CD8-positive, alpha-beta memory T cell (primary cell): ENCODE measurements around the gene TMEM203. TPM values are rescaled to one million over a fixed set of nuclear protein-coding genes. Genes with fewer than 3 reads are reported as not detected.

Experiments used
- CTCF ChIA-PET: fragments of 350-600 bp; sonication (Branson Sonifier 250); formaldehyde crosslinking; loops from one replicate; lab custom pipeline; 2021; ENCODE audit warnings: antibody characterized with exemption; lab: Charles Lee
- POLR2A ChIA-PET: fragments of 350-600 bp; sonication (Branson Sonifier 250); formaldehyde crosslinking; loops from one replicate; lab custom pipeline; 2021; ENCODE audit warnings: antibody characterized with exemption; lab: Charles Lee
- DNase-seq, 5 donors: peaks; one replicate each; pipeline versions ENCODE4 v3.0.0 to v3.0.0-alpha.2; 2020 to 2022; ENCODE audit warnings: mixed read lengths in 1 of 5
- H3K27ac ChIP-seq: one replicate; pipeline ENCODE4 v1.7.0; 2013; ENCODE audit warnings: low read depth, mild to moderate bottlenecking, low read length, moderate library complexity
- H3K27me3 ChIP-seq: 2 replicates; pipeline ENCODE4 v1.7.0; 2013; ENCODE audit warnings: low read length, mild to moderate bottlenecking; ENCODE audit not compliant: insufficient read depth, poor library complexity, severe bottlenecking
- H3K36me3 ChIP-seq: 2 replicates; pipeline ENCODE4 v1.7.0; 2013; ENCODE audit warnings: mild to moderate bottlenecking, low read length, moderate library complexity; ENCODE audit not compliant: insufficient read depth
- H3K4me1 ChIP-seq: 2 replicates; pipeline ENCODE4 v1.7.0; 2013; ENCODE audit warnings: mild to moderate bottlenecking, low read length, moderate library complexity; ENCODE audit not compliant: insufficient read depth
- H3K4me3 ChIP-seq: 2 replicates; pipeline ENCODE4 v1.7.0; 2013; ENCODE audit warnings: mild to moderate bottlenecking, low read length
- H3K9me3 ChIP-seq: 2 replicates; pipeline ENCODE4 v1.7.0; 2013; ENCODE audit warnings: mild to moderate bottlenecking, low read length
- H3K27ac Mint-ChIP-seq, 8 donors: one replicate each; pipeline ENCODE4 v1.8.0; 2020 to 2021; ENCODE audit warnings: mixed read lengths in 8 of 8, mild to moderate bottlenecking in 6 of 8, inconsistent platforms in 3 of 8, moderate library complexity in 3 of 8
- H3K27me3 Mint-ChIP-seq, 2 donors: one replicate each; pipeline ENCODE4 v1.8.0; 2020 to 2021; ENCODE audit warnings: mixed read lengths in 2 of 2, mild to moderate bottlenecking in 1 of 2, moderate library complexity in 1 of 2
- H3K36me3 Mint-ChIP-seq, 3 donors: one replicate each; pipeline ENCODE4 v1.8.0; 2020 to 2021; ENCODE audit warnings: mixed read lengths in 3 of 3, inconsistent platforms in 1 of 3, mild to moderate bottlenecking in 1 of 3
- H3K4me1 Mint-ChIP-seq, 3 donors: one replicate each; pipeline ENCODE4 v1.8.0; 2020 to 2021; ENCODE audit warnings: mixed read lengths in 3 of 3, inconsistent platforms in 1 of 3, mild to moderate bottlenecking in 1 of 3
- H3K4me3 Mint-ChIP-seq, 7 donors: one replicate each; pipeline ENCODE4 v1.8.0; 2020 to 2021; ENCODE audit warnings: mixed read lengths in 7 of 7, mild to moderate bottlenecking in 6 of 7, moderate library complexity in 4 of 7, inconsistent platforms in 2 of 7
- H3K9me3 Mint-ChIP-seq, 5 donors: one replicate each; pipeline ENCODE4 v1.8.0; 2020 to 2022; ENCODE audit warnings: mixed read lengths in 5 of 5, mild to moderate bottlenecking in 3 of 5, moderate library complexity in 2 of 5, inconsistent platforms in 1 of 5
- polyA plus RNA-seq: library from polyadenylated mRNA; unstranded; fragments of 300-500 nt; fragmentation: Illumina TruSeq; gene quantifications from one replicate; pipeline ENCODE4 v1.2.3, GENCODE V29; 2021
- total RNA-seq, 2 experiments: library from RNA; stranded (reverse); gene quantifications; one replicate each; pipeline ENCODE4 v1.2.3, GENCODE V29; 2021

TMEM203 gene
- total and polyA plus RNA-seq, 3 experiments from 2014 or later, result 51.5 to 134 (median 53.9) TPM

DNA sequence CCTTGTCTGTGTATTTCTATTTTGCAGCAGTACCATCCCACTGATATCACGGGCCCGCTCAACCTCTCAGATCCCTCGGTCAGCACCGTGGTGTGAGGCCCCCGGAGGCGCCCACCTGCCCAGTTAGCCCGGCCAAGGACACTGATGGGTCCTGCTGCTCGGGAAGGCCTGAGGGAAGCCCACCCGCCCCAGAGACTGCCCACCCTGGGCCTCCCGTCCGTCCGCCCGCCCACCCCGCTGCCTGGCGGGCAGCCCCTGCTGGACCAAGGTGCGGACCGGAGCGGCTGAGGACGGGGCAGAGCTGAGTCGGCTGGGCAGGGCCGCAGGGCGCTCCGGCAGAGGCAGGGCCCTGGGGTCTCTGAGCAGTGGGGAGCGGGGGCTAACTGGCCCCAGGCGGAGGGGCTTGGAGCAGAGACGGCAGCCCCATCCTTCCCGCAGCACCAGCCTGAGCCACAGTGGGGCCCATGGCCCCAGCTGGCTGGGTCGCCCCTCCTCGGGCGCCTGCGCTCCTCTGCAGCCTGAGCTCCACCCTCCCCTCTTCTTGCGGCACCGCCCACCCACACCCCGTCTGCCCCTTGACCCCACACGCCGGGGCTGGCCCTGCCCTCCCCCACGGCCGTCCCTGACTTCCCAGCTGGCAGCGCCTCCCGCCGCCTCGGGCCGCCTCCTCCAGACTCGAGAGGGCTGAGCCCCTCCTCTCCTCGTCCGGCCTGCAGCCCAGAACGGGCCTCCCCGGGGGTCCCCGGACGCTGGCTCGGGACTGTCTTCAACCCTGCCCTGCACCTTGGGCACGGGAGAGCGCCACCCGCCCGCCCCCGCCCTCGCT lies 37.5 kb downstream of the TMEM203 start:
- DNase-seq, result no peak
- POLR2A ChIA-PET, result interaction anchor here (0.6 kb wide), 1 partner anchor 113 kb away, joined by 3 read pairs; no protein-coding TSS in a partner anchor
- peaks cover 15 to 28% of the 10 kb centered on the region in 2 donors for H3K27me3 Mint-ChIP-seq
- Histone ChIP-seq H3K9me3 (no peaks in the 10 kb centered on the region), H3K4me1 (no peaks in the 10 kb centered on the region), H3K27ac (no peak overlapping the region), H3K36me3 (no peaks in the 10 kb centered on the region), H3K4me3 (no peak overlapping the region), H3K27me3 (peaks cover 32% of the 10 kb centered on the region)
- CTCF ChIA-PET, result interaction anchor here (1.1 kb wide), 1 partner anchor 27 kb away, joined by 3 read pairs; no protein-coding TSS in a partner anchor
- no peak overlapping the region for H3K27ac Mint-ChIP-seq
- peaks cover 0 to 10% (median 0%) of the 10 kb centered on the region in 3 donors for H3K4me1 Mint-ChIP-seq
- H3K36me3 Mint-ChIP-seq, result no peaks in the 10 kb centered on the region
- peak overlapping the region in 1 of 7 donors; percentile 29 for H3K4me3 Mint-ChIP-seq
- H3K9me3 Mint-ChIP-seq, result peaks cover 0 to 1% (median 0%) of the 10 kb centered on the region in 5 donors

DNA sequence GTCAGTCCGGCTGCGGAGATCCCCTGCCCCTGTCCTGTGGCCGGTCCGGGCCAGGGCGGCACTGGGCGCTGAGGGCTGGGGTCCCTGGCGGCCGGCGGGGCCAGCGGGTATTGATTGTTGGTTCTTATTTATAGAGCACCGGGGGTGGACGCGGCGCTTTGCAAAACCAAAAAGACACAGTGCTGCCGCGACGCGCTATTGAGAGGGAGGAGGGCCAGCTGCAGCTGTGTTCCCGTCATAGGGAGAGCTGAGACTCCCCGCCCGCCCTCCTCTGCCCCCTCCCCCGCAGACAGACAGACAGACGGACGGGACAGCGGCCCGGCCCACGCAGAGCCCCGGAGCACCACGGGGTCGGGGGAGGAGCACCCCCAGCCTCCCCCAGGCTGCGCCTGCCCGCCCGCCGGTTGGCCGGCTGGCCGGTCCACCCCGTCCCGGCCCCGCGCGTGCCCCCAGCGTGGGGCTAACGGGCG lies 38.1 kb downstream of the TMEM203 start:
- Histone ChIP-seq H3K27ac (no peak overlapping the region), H3K9me3 (no peaks in the 10 kb centered on the region), H3K36me3 (no peaks in the 10 kb centered on the region), H3K4me1 (no peaks in the 10 kb centered on the region), H3K27me3 (peaks cover 32% of the 10 kb centered on the region), H3K4me3 (no peak overlapping the region)
- ChIA-PET CTCF (interaction anchor here (1.1 kb wide), 1 partner anchor 27 kb away, joined by 3 read pairs; no protein-coding TSS in a partner anchor), POLR2A (no interaction called here)
- H3K4me1 Mint-ChIP-seq, result peaks cover 0 to 10% (median 0%) of the 10 kb centered on the region in 3 donors
- H3K4me3 Mint-ChIP-seq, result no peak overlapping the region
- DNase-seq, result no peak
- H3K36me3 Mint-ChIP-seq, result no peaks in the 10 kb centered on the region
- H3K27me3 Mint-ChIP-seq, result peaks cover 17 to 28% of the 10 kb centered on the region in 2 donors
- H3K27ac Mint-ChIP-seq, result no peak overlapping the region
- H3K9me3 Mint-ChIP-seq, result peaks cover 0 to 1% (median 0%) of the 10 kb centered on the region in 5 donors

DNA sequence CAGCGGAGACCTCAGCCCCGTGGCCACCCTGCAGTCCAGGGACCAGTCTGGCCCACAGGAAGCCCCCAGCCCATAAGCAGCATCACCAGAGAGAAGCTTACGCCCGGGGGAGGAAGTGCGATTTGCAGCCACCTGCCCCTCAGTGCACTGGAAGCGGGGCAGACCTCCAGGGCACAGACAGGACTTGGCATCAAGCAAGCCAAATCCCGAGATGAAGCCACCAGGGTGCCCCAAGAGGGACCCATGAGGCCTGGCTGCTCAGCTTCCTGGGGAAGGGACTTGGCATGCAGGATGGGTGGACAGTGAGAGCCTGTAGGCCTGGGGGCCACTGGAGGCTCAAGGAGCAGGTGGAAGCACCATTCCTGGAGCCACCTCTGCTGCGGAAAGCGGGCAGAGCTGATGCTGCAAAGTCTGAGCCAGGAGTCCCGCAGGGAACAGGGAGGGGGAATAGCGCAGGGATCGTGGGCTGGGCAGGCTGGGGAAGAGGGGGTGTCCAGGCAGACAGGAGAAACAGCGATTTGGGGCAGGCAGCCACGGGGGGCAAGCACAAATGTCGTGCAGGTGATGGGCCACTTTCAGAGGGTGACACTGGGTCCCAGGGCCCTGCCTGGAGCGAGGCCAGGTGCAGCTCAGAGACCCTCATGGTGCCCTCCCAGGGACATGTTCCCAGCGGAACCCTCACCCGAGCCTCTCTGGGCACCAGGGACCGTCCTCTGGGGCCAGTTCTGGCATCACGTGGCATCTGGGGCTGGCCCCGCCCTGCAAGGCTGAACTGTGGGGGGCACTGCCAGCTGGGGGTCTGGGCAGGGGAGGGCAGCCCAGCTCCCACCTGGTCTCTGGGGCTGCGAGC lies 38.8 kb downstream of the TMEM203 start:
- POLR2A ChIA-PET, result no interaction called here
- no peak for DNase-seq
- CTCF ChIA-PET, result interaction anchor here (0.7 kb wide), 1 partner anchor 70 kb away, joined by 4 read pairs; no protein-coding TSS in a partner anchor
- peaks cover 19 to 28% of the 10 kb centered on the region in 2 donors for H3K27me3 Mint-ChIP-seq
- no peak overlapping the region for H3K4me3 ChIP-seq
- no peaks in the 10 kb centered on the region for H3K9me3 ChIP-seq
- no peak overlapping the region for H3K27ac ChIP-seq
- no peaks in the 10 kb centered on the region for H3K36me3 Mint-ChIP-seq
- no peak overlapping the region for H3K27ac Mint-ChIP-seq
- peaks cover 0 to 10% (median 0%) of the 10 kb centered on the region in 3 donors for H3K4me1 Mint-ChIP-seq
- H3K9me3 Mint-ChIP-seq, result peaks cover 0 to 1% (median 0%) of the 10 kb centered on the region in 5 donors
- H3K4me1 ChIP-seq, result no peaks in the 10 kb centered on the region
- H3K36me3 ChIP-seq, result no peaks in the 10 kb centered on the region
- H3K27me3 ChIP-seq, result peaks cover 32% of the 10 kb centered on the region
- peak overlapping the region in 2 of 7 donors; percentile 12 to 43 for H3K4me3 Mint-ChIP-seq

- Mint-ChIP-seq H3K9me3 (peaks cover 0 to 1% (median 0%) of the 10 kb centered on the region in 5 donors), H3K27ac (no peak overlapping the region), H3K36me3 (no peaks in the 10 kb centered on the region), H3K27me3 (peaks cover 22 to 26% of the 10 kb centered on the region in 2 donors), H3K4me3 (no peak overlapping the region), H3K4me1 (peaks cover 0 to 10% (median 0%) of the 10 kb centered on the region in 3 donors)
- Histone ChIP-seq H3K27ac (no peak overlapping the region), H3K27me3 (peaks cover 28% of the 10 kb centered on the region), H3K9me3 (no peaks in the 10 kb centered on the region), H3K4me3 (no peak overlapping the region), H3K4me1 (no peaks in the 10 kb centered on the region), H3K36me3 (no peaks in the 10 kb centered on the region)
- ChIA-PET CTCF (no interaction called here), POLR2A (no interaction called here)
- DNase-seq, result no peak
Measured at GRCh38 chr9:137165250-137165836, 40.1 kb downstream of the TMEM203 start.

GRCh38 chr9:137164370-137165249 lies 40.8 kb downstream of the TMEM203 start:
- H3K9me3 ChIP-seq, result no peaks in the 10 kb centered on the region
- Mint-ChIP-seq H3K27me3 (peaks cover 24 to 29% of the 10 kb centered on the region in 2 donors), H3K9me3 (peaks cover 0 to 1% (median 0%) of the 10 kb centered on the region in 5 donors), H3K4me3 (no peak overlapping the region), H3K36me3 (no peaks in the 10 kb centered on the region), H3K4me1 (peaks cover 0 to 12% (median 0%) of the 10 kb centered on the region in 3 donors), H3K27ac (no peak overlapping the region)
- H3K4me1 ChIP-seq, result no peaks in the 10 kb centered on the region
- H3K4me3 ChIP-seq, result no peak overlapping the region
- peaks cover 23% of the 10 kb centered on the region for H3K27me3 ChIP-seq
- ChIA-PET POLR2A (no interaction called here), CTCF (no interaction called here)
- DNase-seq, result no peak
- no peak overlapping the region for H3K27ac ChIP-seq
- no peaks in the 10 kb centered on the region for H3K36me3 ChIP-seq

DNA sequence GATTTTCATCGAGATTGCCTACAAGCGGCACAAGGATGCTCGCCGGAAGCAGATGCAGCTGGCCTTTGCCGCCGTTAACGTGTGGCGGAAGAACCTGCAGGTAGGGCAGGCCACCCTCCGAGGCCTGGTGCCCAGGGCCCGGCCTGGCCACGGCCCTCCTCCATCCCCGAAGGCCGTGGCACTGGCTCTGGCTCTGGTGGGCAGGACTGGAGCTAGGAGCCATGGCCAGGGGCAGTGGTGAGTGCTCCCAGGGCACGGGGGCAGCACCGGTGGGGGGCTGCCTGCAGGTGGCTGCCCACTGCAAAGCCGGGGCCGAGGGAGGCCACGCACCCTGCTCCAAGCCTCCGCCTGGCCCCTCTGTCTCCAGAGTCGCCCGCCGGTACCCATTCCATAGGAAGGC lies 41.6 kb downstream of the TMEM203 start:
- Histone ChIP-seq H3K4me3 (no peak overlapping the region), H3K36me3 (no peaks in the 10 kb centered on the region), H3K9me3 (no peaks in the 10 kb centered on the region), H3K27me3 (peaks cover 25% of the 10 kb centered on the region), H3K4me1 (peaks cover 1% of the 10 kb centered on the region), H3K27ac (no peak overlapping the region)
- no peak overlapping the region for H3K4me3 Mint-ChIP-seq
- H3K27me3 Mint-ChIP-seq, result peaks cover 29 to 36% of the 10 kb centered on the region in 2 donors
- H3K9me3 Mint-ChIP-seq, result peaks cover 0 to 2% (median 0%) of the 10 kb centered on the region in 5 donors
- peak overlapping the region in 1 of 8 donors; percentile 50 for H3K27ac Mint-ChIP-seq
- ChIA-PET POLR2A (no interaction called here), CTCF (interaction anchor here (1.1 kb wide), 1 partner anchor 11 kb away, joined by 3 read pairs; no protein-coding TSS in a partner anchor)
- DNase-seq, result no peak
- peaks cover 0 to 16% (median 6%) of the 10 kb centered on the region in 3 donors for H3K4me1 Mint-ChIP-seq
- H3K36me3 Mint-ChIP-seq, result no peaks in the 10 kb centered on the region

DNA sequence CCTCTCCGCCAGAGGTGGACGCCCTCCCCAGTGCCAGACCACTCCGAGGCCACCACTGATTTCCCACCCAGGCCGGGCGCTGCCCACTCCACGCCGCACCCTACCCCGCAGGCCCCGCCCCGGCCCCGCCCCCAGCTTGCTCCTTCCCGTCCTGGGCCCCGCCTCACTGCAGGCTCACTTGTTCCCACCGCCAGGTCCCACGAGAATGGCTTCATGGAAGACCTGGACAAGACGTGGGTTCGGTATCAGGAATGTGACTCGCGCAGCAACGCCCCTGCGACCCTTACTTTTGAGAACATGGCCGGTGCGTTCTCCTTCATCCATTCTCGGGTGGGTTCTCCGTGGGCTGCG lies 42.1 kb downstream of the TMEM203 start:
- Mint-ChIP-seq H3K27ac (peak overlapping the region in 2 of 8 donors; percentile 43 to 50), H3K36me3 (no peaks in the 10 kb centered on the region), H3K27me3 (peaks cover 31 to 34% of the 10 kb centered on the region in 2 donors), H3K4me3 (peak overlapping the region in 1 of 7 donors; percentile 74), H3K9me3 (peaks cover 0 to 2% (median 0%) of the 10 kb centered on the region in 5 donors), H3K4me1 (peaks cover 0 to 17% (median 7%) of the 10 kb centered on the region in 3 donors)
- POLR2A ChIA-PET, result no interaction called here
- DNase-seq, result no peak
- Histone ChIP-seq H3K9me3 (no peaks in the 10 kb centered on the region), H3K4me3 (no peak overlapping the region), H3K27me3 (peaks cover 28% of the 10 kb centered on the region), H3K27ac (no peak overlapping the region), H3K36me3 (no peaks in the 10 kb centered on the region), H3K4me1 (peaks cover 6% of the 10 kb centered on the region)
- CTCF ChIA-PET, result interaction anchor here (1.1 kb wide), 1 partner anchor 11 kb away, joined by 3 read pairs; no protein-coding TSS in a partner anchor
